ENCODE results near the gene NADSYN1.

NADSYN1 gene

GRCh38 chr11:71491531-71491930 is 38.5 kb downstream of the NADSYN1 start:
- no peak for DNase-seq (ENCODE audit: low read depth in 2 of 2)

DNA sequence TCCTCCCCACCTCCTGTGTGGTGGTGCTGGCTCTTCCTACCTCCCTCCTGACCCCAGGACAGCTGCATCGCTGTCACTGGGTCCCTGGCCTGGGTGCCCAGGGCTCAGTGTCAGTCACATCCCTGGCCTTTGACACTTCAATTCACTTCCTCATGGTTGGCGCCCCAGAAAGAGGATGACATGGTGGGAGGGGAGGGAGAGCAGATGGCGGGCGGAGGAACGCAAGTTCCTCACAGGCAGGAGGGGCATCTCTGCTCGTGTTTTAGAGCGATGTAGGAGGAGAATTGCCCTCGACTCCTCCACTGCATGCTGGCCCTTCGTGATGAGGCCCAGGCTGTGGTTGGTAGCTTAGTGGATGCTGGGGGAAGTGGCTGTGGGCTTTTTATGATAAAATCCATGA is 38.9 kb downstream of the NADSYN1 start:
- no peak for DNase-seq (ENCODE audit: low read depth in 2 of 2)

DNA sequence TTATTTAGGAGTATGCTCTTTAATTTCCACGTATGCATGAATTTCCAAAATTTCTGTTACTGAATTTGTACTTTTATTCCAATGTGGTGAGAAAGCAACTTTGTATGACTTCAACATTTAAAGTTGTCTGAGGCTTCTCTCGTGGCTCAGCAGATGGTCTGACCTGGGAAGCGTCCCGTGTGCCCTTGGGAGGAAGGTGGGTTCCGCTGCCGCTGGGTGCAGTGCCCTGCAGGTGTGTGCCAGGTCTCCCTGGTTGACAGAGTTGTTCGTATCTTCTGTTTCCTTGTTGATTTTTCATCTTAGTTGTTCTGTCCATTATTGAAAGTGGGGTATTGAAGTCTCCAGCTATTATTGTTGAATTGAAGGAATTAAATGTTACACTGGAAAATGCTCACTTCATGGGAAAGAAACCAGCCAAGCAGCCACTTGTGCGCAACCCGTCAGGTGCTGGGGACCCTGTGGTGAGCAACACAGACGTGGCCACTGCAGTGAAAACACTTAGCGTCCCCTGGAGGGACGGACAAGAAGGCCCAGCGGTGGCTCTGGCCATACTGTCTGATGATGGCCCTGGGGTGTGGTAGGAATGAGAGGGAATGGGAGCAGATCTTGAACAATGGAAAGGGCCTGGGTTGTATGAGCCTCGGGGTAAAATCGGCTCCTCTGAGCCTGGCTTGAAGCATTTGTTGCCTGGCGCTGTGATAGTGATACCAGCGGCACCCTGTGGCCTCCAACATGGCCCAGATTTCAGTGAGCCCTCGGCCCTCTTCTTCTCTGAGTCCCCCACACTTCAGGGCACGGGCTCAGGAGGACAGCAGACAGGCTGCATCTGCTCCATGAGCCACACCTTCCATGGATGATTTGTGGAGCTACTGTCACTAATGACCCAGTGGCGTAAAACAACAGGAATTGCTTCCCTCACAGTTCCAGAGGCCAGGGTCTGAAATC is 42.6 kb downstream of the NADSYN1 start:
- DNase-seq (ENCODE audit: low read depth in 2 of 2): no peak

DNA sequence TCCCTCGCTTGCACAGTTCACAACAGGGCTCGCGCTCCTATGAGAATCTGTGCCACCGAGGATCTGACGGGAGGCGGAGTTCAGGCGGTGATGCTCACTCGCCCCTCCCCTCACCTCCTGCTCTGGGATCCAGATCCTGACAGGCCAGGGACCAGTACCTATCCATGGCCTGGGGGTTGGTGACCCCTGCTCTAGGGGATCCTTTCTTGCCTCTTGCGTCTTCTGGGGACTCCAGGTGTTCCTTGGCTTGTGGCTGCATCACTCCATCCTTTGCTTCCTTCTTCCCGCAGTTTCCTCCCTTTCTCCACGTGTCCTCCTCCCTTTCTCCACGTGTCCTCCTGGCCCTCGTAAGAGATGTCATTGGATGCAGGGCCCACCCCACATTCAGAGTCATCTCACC is 43.4 kb downstream of the NADSYN1 start:
- DNase-seq (ENCODE audit: low read depth in 2 of 2): no peak

DNA sequence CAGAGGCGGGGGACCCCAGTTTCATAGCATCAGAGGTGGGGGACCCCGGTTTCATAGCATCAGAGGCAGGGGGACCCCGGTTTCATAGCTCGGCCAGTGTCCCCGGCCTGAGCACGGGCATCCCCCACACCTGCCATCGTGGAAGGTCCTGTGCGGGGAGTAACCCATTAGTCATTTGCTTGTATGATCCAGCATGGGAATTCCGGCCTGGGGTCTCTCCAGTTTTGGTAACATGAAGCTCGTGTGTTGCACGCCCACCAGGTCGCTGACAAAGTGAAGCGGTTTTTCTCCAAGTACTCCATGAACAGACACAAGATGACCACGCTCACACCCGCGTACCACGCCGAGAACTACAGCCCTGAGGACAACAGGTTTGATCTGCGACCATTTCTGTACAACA is 45.1 kb downstream of the NADSYN1 start:
- no peak for DNase-seq (ENCODE audit: low read depth in 2 of 2)

- no peak for DNase-seq (ENCODE audit: low read depth in 2 of 2)
These were observed 46.1 kb downstream of the NADSYN1 start for GRCh38 chr11:71499125-71499524.

DNA sequence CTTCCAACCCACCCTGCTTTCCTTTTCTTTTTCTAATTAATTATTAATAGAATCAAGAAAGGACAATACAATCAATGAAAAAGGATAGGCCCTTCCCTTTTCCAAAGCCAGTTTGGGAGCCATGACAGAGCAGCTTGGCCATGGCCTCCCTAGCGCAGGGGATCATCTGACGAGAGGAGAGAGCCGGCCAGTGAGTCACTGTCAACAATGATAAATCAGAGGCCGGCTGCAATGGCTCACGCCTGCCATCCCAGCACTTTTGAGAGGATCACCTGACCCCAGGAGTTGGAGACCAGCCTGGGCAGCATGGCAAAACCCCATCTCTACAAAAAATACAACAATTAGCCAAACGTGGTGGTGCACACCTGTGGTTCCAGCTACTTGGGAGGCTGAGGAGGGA is 46.5 kb downstream of the NADSYN1 start:
- DNase-seq (ENCODE audit: low read depth in 2 of 2): no peak

- no peak for DNase-seq (ENCODE audit: low read depth in 2 of 2)
These were observed 47.6 kb downstream of the NADSYN1 start for GRCh38 chr11:71500601-71501021.

GRCh38 chr11:71501071-71501985 is 48.3 kb downstream of the NADSYN1 start:
- no peak for DNase-seq (ENCODE audit: low read depth in 2 of 2)

- DNase-seq (ENCODE audit: low read depth in 2 of 2): no peak
These were observed 49.0 kb downstream of the NADSYN1 start for GRCh38 chr11:71502026-71502425.

DNA sequence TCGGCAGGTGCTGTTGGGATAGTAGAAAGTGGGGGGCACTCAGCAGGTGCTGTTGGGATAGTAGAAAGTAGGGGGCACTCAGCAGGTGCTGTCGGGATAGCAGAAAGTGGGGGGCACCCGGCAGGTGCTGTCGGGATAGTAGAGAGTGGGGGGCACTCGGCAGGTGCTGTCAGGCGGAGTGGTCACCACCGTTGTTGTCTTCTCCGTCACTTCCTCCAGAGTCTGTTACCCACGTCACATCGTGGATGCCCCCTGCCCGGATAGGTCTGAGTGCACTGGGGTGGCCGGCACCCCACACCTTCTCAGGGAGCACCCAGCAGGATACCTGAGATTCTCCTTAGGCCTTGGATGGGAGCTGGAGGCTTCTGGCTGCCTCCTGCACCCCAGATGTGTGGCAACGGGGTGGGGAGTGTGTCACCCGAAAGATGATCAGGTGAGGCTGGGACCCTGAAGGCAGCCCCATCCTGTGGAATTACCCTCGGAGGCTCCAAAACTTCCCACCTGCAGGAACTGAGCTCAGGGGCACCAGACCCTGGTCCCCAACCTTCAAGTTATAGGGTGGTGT is 50.0 kb downstream of the NADSYN1 start:
- no peak for DNase-seq (ENCODE audit: low read depth in 2 of 2)

DNA sequence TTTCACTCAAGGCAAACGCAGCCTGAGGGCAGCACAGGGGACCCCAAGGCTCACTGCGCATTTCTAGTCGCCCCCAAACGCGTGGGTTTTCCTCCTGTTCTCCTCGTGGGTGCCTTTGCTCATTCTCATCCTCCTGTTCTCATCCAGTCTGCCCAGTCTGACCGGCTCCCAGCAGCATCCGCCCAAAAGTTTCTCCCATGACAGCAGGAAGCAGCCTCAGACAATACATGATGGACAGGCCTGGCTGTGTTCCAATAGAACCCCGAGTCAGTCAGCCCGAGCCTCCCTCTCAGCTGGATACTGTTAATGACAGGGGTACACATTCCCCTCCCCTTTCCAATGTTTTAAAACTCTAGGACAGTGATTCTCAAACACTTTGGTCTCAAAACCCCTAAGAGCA is 51.5 kb downstream of the NADSYN1 start:
- no peak for DNase-seq (ENCODE audit: low read depth in 2 of 2)

- no peak for DNase-seq (ENCODE audit: low read depth in 2 of 2)
These were observed 52.0 kb downstream of the NADSYN1 start for GRCh38 chr11:71505001-71505400.

DNA sequence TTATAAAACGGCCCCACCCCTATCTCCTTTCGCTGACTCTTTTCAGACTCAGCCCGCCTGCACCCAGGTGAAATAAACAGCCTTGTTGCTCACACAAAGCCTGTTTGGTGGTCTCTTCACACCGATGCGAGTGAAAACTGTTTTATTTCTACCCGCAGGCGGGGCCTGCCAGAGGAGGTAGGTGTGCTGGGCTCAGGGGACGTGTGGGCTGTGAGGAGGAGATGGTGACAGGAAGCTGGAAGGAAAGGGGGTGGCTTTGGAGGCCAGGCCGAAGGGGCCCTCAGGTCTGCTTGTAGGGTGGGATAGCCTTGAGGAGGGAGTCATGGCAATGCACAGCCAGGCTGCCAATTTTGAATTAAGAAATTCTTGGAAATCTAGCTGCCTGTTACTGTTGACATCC is 52.8 kb downstream of the NADSYN1 start:
- no peak for DNase-seq (ENCODE audit: low read depth in 2 of 2)

DNA sequence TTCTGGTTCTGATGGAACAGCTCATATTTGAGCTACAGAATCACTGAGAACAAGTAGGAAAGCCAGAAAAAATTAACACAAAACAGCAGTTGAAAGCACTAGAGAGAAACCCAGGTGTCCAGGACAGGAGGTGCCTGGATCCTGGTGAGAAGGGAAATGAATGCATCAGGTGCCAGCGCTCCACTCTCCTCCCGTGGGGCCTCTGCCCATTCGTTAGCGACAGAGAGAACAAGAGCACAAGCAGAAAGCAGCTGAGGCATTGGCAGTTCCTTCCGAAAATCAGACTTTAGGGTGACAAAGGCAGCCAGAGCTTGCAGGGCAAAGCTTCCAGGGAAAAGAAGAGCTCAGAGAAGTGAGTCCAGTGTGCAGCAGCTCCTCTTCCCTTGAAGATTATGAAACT is 54.1 kb downstream of the NADSYN1 start:
- DNase-seq (ENCODE audit: low read depth in 2 of 2): no peak

DNA sequence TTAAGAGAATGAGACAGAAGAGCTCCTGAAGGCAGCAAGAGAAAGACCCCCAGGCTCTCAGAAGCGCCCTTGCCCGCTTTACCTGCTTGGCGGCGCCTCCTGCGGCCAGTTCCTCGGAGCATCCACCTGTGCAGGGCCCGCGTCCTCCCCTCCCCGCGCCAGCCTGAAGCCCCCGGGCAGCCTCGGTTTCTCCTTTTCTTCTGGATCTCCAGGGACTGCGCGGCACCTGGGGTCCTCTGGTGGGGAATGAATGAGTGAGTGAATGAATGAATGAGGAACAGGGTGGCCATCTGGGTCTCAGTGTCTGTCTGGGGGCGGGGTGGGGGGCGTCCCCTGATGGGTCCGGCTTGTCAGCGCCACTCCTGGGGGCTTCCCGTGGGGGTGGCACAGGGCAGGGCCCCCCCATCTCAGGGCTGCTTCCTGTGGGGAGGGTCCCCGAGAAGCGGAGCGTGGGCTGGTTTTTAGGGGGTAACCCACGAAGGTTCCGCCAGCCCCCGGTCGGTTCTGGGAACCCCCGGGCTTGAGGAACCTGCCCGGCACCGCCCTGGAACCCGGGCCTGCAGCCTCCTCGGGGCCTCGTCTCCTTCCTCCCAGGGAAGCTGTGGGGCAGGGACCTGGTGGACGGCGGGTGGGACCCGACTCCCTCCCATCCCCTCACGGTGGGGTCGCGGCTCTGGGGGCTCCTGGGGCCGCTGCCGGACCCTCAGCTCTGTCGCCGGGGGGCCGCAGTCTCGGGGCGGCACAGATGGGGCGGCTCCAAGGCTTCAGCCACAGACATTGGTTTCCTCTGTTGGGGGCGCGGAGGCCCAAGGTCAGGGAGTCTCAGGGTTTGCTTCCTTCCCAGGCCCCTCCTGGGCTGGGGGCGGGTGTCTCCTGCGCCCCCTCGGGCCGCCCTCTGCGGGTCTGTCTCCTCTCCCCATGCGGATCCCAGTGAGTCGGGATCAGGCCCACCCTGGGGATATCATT is 65.8 kb downstream of the NADSYN1 start:
- DNase-seq (ENCODE audit: low read depth in 2 of 2): no peak

GRCh38 chr11:71519546-71519945 is 66.5 kb downstream of the NADSYN1 start:
- DNase-seq (ENCODE audit: low read depth in 2 of 2): no peak

DNA sequence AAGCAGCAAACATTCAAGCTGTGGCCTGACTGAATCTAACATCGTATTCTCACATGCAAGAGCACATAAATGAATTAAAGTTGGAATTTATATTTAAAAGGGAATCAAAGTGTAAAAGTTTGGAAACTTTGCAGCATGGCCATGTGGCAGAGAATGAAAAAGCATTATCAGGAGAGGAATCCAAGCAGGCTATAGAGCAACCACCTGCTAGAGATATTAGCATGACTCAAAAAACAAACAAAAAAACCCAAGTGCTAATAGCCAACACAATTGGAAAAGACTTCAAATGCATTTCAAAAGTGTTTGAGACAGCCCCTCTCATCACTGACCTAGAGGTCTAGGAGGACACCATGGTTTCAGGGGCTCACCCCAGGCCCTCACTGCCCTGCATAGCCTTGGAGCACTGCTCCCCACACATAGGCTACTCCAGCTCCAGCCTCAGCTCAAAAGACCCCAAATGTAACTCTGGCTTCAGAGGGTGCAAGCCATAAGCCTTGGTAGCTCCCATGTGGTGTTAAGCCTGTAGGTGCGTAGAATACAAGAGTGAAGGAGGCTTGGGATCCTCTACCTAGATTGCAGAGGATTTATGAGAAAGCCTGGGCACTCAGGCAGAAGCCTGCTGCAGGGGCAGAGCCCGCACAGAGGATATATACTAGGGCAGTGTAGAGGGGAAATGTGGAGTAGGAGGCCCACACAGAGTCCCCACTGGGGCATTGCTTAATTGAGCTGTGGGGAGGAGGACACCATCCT is 72.4 kb downstream of the NADSYN1 start:
- no peak for DNase-seq (ENCODE audit: low read depth in 2 of 2)

GRCh38 chr11:71525938-71526495 is 73.0 kb downstream of the NADSYN1 start:
- DNase-seq (ENCODE audit: low read depth in 2 of 2): no peak
